NCI-H1105 treated with DMSO at 0.1 percent for 48 hours (cell line): ENCODE data around the gene TMEM121.

ENCODE experiments used
- DNase-seq: peaks from one replicate; lab custom pipeline; 2025; lab: John Stamatoyannopoulos, UW

The TMEM121 gene

GRCh38 chr14:105487449-105487985, 38.9 kb upstream of the TMEM121 start:
- DNase-seq = no peak

GRCh38 chr14:105487986-105488777, 38.2 kb upstream of the TMEM121 start:
- no peak for DNase-seq

- DNase-seq = no peak
These were observed 37.4 kb upstream of the TMEM121 start for GRCh38 chr14:105488781-105489541.

DNA sequence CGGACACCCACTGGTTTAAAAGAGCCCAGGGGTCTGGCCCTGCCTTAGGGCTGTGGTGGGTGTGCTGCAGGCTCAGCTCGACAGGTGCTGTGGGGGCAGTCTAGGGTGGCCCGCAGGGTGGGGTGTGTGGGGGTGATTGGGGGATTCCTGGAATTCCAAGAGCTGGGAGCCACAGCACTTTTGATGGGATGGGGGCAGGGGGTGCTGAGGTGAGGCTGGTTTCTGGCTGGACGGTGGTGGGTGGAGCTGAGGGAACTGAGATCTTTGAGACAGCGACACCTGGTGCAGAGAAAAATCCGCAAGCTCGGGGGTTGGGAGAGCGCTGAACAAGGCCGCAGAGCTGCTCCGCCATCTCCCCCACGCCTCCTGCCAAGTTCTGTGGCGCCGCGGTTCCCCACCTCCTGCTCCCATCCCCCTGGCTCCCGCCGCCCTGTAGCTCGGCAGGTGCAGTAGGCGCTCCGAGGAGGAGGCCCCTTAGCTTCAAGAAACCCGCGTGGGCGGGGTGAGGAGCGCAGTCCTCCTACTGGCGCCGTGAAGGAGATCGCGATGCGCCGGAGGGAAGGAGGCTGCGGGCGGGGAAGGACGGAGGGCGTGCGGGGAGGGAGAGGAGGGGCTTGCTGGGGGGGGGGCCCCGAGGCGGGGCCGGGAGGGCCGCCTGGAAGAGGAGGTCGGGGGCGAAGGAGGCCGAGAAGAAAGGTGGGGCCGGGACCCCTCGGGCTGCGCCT, 36.7 kb upstream of the TMEM121 start:
- peak; percentile 92 for DNase-seq

GRCh38 chr14:105490267-105490571, 36.2 kb upstream of the TMEM121 start:
- no peak for DNase-seq

- DNase-seq = peak; percentile 100
These were observed 35.6 kb upstream of the TMEM121 start, which contains the start of gene TEDC1 for GRCh38 chr14:105490572-105491365. Gene TEDC1 (plus strand): TSS chr14:105491246. CDS start chr14:105491376, 130 bp downstream.

DNA sequence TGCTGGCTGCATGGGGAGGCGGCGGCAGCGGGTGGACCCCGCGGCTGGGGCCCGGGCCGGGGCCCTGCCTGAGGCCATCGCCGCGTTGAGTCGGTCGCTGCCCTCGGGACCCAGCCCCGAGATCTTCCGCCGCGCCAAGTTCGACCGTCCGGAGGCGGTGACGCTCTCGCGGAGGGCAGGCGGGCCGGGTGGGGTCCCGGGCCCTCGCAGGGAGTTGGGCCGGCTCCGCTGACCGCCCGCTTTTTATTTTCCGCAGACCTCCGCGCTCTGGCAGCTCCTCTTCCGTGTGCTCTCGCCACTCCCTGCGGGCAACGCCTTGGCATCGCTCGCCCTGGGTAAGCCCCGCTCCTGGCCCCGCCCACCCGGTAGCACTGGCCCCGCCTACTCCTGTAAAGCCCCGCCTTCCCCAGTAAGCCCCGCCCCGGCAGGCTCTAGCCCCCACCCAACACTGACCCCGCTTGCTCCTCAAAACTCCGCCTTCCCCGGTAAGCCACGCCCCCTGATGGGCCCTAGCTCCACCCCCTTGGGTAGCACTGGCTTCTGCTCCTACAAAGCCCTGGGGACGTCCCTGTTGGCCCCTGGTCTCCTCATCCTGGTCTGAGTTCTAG, 34.9 kb upstream of the TMEM121 start:
- peak; percentile 24 for DNase-seq

DNA sequence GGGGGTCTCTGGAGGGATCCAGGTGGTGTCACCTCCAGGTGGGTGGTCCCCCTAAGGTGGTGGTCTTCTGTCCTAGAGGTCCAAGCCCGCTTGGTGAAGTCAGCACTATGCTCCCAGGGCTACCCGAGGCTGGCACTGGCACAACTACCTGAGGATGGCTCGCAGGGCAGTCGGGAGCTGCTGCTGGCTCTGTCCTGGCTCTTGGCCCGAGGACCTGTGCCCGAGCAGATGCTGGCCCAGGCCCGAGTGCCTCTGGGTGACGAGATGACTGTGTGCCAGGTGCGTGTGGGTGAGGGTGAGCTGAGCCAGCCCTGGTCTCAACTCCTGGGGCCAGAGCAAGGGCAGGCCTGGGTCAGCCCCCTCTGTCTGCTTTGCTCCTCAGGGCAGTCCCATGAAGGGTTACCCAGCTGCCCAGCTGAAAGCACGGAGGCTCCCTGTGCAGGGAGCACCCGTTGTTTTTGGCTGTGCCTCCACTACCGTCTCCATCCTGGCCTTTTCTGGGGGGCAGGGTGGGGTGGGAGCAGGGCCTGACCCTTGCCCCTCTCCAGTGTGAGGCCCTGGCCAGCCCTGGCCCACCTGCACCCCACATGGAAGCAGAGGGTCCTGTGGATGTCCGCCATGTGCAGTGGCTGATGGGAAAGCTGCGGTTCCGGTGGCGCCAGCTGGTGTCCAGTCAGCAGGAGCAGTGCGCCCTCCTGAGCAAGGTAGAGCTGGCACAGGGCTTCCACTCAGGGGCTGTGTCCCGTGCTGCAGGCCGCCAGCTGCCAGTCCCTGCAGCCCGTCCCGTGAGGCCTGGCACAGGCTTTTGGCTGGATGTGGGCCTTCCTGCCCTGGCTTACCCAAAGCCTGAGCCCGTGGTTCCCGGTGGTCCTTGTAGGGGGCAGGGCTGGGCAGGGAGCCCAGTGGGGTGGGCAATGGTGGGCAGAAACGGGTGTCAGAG, 34.1 kb upstream of the TMEM121 start:
- no peak for DNase-seq

DNA sequence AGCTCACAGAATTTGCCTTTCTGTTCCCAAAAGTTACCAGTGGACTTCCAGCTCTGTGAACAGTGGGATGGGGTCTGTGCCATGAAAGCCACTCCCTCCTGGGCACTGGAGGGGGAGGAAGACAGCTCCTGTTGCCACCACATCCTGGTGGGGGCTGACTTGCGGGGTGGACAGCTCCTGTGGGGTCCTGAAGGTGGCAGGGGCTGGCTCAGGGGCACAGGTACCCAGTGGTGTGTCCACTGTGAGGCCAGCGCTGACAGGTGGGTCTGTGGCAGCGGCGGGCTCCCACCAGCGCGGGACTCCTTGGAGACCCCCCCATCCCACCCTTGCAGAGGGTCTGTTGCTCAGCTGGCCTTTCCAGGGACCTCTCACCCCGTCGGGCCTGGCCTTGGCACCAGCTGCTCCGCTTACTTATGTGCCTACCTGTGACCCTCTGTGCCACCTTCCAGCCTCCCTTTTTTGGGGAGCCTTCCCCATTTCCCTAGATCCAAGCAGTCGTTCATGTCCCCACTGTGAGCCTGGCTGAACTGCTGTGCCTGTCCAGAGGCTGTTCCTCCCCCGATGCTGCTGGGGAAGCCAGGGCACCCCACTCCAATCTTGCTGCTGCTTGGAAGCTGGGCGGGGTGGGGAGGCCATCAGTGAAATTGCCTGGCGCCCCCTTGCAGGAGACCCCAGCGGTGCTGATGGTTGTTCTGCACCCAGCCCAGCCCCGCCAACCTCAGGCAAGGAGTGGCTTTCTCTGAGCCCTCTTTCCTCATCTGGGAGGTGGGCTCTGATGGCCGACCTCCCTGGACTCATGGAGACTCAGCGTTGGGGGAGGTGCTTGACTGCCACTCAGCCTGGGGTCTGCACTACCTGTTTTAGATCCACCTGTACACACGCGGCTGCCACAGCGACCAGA, 33.2 kb upstream of the TMEM121 start:
- DNase-seq = no peak

- DNase-seq = no peak
These were observed 32.3 kb upstream of the TMEM121 start for GRCh38 chr14:105493921-105494605.

DNA sequence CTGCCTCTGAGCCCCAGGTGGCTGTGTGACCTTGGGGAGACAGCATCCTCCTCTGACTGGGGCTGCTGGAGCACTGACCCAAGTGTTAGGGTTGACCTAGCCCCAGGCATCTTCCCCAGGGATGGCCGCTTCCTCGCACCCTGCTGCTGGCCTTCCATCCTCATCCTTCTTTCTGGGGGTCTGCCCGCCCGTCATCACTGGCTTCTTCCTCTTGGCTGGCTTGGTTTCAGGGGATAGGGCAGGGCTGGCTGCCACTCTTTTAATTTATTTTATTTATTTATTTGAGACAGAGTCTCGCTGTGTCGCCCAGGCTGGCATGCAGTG, 31.8 kb upstream of the TMEM121 start:
- DNase-seq = no peak

DNA sequence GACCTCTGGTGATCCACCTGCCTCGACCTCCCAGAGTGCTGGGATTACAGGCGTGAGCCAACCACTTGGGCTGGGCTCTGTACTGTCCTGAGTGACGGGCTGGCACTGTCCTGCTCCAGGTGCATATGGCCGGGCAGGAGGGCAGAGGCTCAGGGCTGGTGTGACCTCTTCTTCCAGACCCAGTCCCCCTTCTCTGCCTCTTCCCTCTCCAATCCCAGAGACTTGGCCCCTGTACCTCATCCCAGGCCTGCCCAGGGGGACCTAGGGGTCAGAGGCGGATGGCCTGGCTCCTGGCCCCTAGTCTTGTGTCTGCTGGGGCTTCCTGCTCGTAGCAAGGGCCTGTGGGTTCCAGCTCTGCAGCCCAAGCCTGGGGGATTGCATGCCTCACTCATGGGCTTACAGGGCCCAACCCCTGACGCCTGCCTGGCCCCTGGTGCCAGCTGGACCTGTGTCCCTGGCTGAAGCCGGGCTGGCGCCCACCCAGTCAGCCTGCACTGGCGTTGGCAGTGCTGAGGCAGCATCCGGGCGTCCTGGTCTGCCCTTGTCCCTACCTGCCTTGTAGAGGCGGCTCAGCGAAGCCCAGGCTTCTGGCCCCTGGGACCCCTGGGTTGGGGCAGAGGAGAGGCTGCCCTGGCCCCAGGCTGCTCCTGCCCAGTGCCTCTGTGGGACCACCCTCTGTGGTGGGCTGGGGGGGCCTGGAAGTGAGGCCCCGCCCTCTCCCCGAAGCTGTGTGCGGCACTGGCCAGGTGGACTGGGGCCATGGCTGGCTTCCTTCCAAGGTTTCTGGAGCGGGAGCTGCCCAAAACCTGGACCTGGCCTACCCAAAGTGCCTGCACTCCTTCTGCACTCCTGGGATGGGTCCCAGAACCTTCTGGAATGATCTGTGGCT, 31.0 kb upstream of the TMEM121 start:
- no peak for DNase-seq

GRCh38 chr14:105495990-105496830, 30.2 kb upstream of the TMEM121 start:
- DNase-seq = no peak

DNA sequence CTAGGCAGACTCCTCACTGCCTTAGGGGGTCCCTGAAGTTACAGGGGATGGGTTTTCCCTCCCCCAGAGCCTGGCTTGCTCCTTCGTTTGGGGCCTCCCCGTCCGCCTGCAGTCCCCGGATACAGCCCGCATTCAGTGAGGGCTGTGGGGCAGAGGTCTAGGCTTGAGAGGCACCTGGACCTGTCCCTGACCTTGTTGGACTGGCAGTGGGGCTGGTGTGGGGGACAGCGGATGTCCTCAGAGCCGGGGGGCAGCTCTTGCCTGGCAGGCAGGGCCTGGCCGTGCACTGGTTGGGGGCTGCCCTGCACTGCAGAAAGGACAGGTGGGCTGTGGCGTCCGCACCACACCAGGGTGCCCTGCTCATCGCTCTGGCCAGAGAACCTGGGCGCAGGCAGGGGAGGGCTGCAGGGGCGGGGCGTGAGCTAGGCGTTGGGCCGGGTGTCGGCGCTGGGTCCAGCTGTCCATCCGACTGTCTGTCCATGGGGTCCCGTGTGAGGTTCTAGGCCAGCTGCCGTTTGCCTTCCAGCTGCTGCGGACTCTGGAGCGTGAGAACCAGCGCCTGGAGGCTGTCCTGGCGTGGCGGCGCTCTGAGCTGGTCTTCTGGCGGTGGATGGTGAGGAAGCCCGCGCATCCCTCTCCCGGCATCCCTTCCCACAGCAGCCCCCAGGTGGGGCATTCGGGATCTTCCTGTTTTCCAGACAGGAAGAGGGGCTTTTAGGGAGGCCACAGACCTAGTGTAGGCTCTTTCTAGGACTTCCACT, 29.4 kb upstream of the TMEM121 start:
- DNase-seq = no peak

DNA sequence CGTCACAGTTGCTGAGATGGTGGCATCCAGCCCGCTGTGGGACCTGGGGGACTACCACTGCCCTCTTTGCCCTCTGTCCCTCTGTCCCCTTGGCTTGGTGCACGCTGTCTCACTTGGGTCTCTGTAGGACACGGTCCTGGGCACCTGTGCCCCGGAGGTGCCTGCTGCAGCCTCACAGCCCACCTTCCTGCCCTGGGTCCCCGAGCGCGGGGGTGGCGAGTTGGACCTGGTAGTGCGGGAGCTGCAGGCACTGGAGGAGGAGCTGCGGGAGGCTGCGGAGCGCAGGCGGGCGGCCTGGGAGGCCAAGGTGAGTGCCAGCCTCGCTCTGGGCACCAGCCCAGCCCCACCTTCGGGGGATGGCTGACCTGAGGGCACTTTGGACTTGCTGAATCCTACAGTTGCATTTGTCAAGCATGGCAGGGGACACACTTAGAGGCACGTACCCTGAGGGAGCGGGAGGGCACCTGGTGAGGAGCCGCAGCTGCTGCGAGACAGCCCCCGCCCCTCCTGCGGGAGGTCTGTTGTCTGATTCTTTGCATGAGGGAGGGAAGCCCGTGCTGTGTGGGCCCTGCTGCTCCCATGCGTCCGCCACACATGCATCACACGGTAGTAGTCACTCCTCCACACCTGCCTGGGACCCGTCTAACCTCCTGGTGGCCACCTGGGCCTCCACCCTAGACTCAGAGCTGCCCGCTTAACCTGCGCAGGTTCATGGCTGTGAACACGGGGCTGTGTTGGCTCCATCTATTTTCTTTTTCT, 28.5 kb upstream of the TMEM121 start:
- DNase-seq = no peak
